HG03432 (cell line): ENCODE results near the gene MYO18B.
A peak's percentile ranks its signal among the peaks of the same experiment; 100 is the strongest.

Experiments
- ATAC-seq: cut with Tn5 transposase; IDR thresholded peaks from one replicate; pipeline ENCODE4 v1.9.1; 2021; ENCODE audit warnings: mild to moderate bottlenecking, moderate library complexity; ENCODE audit not compliant: unreplicated experiment

The MYO18B gene

GRCh38 chr22:25845985-25846745, 104.2 kb downstream of the MYO18B start:
- peak; percentile 62 for ATAC-seq

- no peak for ATAC-seq
Measured at GRCh38 chr22:25847451-25847850, 105.5 kb downstream of the MYO18B start.

GRCh38 chr22:25848954-25849353, 107.0 kb downstream of the MYO18B start:
- no peak for ATAC-seq

GRCh38 chr22:25849522-25849921, 107.5 kb downstream of the MYO18B start:
- ATAC-seq = no peak

- ATAC-seq = no peak
Measured at GRCh38 chr22:25852223-25852622, 110.2 kb downstream of the MYO18B start.

- no peak for ATAC-seq
Measured at GRCh38 chr22:25853078-25853477, 111.1 kb downstream of the MYO18B start.

- no peak for ATAC-seq
Measured at GRCh38 chr22:25853501-25854284, 111.7 kb downstream of the MYO18B start.

GRCh38 chr22:25869771-25870170, 127.8 kb downstream of the MYO18B start:
- no peak for ATAC-seq

- no peak for ATAC-seq
Measured at GRCh38 chr22:25874327-25874726, 132.3 kb downstream of the MYO18B start.

GRCh38 chr22:25875461-25875860, 133.5 kb downstream of the MYO18B start:
- ATAC-seq = no peak

GRCh38 chr22:25876871-25877270, 134.9 kb downstream of the MYO18B start:
- ATAC-seq = no peak

GRCh38 chr22:25878933-25879332, 136.9 kb downstream of the MYO18B start:
- ATAC-seq = no peak

GRCh38 chr22:25880524-25880923, 138.5 kb downstream of the MYO18B start:
- no peak for ATAC-seq

- ATAC-seq = no peak
Measured at GRCh38 chr22:25881210-25881755, 139.3 kb downstream of the MYO18B start.

- no peak for ATAC-seq
Measured at GRCh38 chr22:25882360-25882759, 140.4 kb downstream of the MYO18B start.

- no peak for ATAC-seq
Measured at GRCh38 chr22:25883482-25884033, 141.6 kb downstream of the MYO18B start.

GRCh38 chr22:25884121-25884520, 142.1 kb downstream of the MYO18B start:
- no peak for ATAC-seq

GRCh38 chr22:25888399-25889054, 146.5 kb downstream of the MYO18B start:
- ATAC-seq = no peak

- no peak for ATAC-seq
Measured at GRCh38 chr22:25890651-25891050, 148.7 kb downstream of the MYO18B start.

GRCh38 chr22:25892678-25893077, 150.7 kb downstream of the MYO18B start:
- ATAC-seq = no peak

- ATAC-seq = no peak
Measured at GRCh38 chr22:25895678-25896077, 153.7 kb downstream of the MYO18B start.
